Measurements from ENCODE around the gene PJA2. TPM values are rescaled to one million over a fixed set of nuclear protein-coding genes. Genes with fewer than 3 reads are reported as not detected.
A peak's percentile ranks its signal among the peaks of the same experiment; 100 is the strongest.

The PJA2 gene
- total and polyA plus RNA-seq, 8 donors: 81.4 to 147 (median 125) TPM

DNA sequence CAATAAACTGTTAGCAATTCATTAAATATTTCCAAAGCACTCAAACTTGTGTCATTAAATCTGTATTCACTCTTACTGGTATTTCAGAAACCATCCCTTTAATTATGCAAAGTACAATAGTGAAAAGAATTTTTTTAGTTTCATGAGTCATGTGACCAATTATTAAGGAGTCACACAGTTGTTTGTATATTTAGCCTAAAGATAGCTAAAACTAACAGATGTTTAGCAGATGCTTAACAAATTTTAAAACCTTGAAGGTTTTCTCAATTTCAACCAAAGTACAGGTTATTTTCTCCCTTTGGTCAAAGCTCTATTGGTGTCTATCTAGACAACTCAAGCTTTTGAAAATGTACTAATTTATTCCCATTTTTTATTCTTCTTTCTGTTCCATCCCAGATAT lies 44.1 kb downstream of the PJA2 start:
- TF ChIP-seq CTCF (IDR thresholded peaks at IDR 0.05): no peak
- no peaks in the 10 kb centered on the region for H3K9me3 ChIP-seq
- DNase-seq: no peak
- no peak for ATAC-seq
- no peaks in the 10 kb centered on the region for H3K27me3 ChIP-seq
- H3K36me3 ChIP-seq: peaks cover 0 to 62% of the 10 kb centered on the region in 2 donors
- intact Hi-C loops (cut with DNase I): no loop called here
- no peak overlapping the region for H3K27ac ChIP-seq
- H3K4me1 ChIP-seq: no peaks in the 10 kb centered on the region
- H3K4me3 ChIP-seq: no peak overlapping the region

DNA sequence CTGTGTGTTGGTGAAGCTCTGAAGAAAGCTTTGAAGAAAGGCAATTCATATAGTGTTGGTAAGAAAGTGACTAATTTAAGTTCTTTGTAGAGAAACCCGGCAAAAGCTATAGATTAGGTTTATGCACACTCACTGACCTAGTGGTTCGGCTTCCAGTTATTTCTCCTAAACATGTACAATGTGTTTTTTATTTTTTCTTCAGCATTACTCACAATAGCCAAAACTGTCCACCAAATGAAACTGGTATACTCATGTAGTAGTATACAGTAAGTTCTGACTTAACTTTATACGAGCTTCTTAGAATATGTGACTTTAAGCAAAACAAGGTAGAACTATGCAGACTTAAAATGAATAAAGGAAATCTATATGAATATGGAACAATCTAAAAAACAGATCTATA lies 44.8 kb downstream of the PJA2 start:
- H3K9me3 ChIP-seq: no peaks in the 10 kb centered on the region
- no peak overlapping the region for H3K4me3 ChIP-seq
- no peak for ATAC-seq
- intact Hi-C loops (cut with DNase I): no loop called here
- DNase-seq: no peak
- H3K27ac ChIP-seq: no peak overlapping the region
- H3K36me3 ChIP-seq: peaks cover 0 to 66% of the 10 kb centered on the region in 2 donors
- no peaks in the 10 kb centered on the region for H3K27me3 ChIP-seq
- no peak for TF ChIP-seq CTCF (IDR thresholded peaks at IDR 0.05)
- no peaks in the 10 kb centered on the region for H3K4me1 ChIP-seq

- intact Hi-C loops (cut with DNase I): no loop called here
- Histone ChIP-seq H3K4me1 (no peaks in the 10 kb centered on the region), H3K27ac (no peak overlapping the region), H3K9me3 (no peaks in the 10 kb centered on the region), H3K27me3 (no peaks in the 10 kb centered on the region), H3K4me3 (no peak overlapping the region), H3K36me3 (peaks cover 0 to 71% of the 10 kb centered on the region in 2 donors)
- ATAC-seq (no peak), DNase-seq (no peak)
- TF ChIP-seq CTCF (IDR thresholded peaks at IDR 0.05): no peak
These were observed 50.1 kb downstream of the PJA2 start for GRCh38 chr5:109359642-109360041.

DNA sequence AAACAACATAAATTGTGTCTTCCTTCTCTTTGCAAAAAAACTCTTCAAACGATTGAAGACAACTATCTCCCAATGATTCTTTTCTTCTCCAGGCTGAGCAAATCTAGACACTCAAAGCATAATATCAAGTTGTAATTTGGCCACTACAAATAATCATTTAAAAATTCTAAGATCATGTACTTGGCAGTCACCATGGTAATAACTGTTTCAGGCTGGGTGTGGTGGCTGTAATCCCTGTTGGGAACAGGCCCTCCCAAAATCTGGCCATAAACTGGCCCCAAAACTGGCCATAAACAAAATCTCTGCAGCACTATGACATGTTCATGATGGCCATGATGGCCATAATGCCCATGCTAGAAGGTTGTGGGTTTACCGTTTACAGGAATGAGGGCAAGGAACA lies 52.0 kb downstream of the PJA2 start:
- no peak overlapping the region for H3K4me3 ChIP-seq
- H3K27ac ChIP-seq: no peak overlapping the region
- H3K4me1 ChIP-seq: no peaks in the 10 kb centered on the region
- intact Hi-C loops (cut with DNase I): no loop called here
- ATAC-seq (no peak), DNase-seq (no peak)
- peaks cover 0 to 68% of the 10 kb centered on the region in 2 donors for H3K36me3 ChIP-seq
- TF ChIP-seq CTCF (IDR thresholded peaks at IDR 0.05): no peak
- no peaks in the 10 kb centered on the region for H3K27me3 ChIP-seq
- H3K9me3 ChIP-seq: no peaks in the 10 kb centered on the region

DNA sequence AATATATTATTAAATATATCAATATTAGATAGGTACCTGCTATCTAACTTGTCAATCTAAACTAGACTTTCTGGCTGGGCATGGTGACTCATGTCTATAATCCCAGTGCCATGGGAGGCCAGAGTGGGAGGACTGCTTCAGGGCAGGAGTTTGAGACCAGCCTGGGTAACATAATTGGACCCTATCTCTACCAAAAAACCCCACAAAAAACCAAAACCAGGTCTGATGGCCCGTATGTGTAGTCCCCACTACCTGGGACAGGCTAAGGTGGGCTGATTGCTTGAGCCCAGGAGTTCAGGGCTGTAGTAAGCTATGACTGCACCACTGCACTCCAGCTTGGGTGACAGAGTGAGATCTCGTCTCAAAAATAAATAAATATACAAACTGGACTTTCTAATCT lies 55.0 kb downstream of the PJA2 start:
- intact Hi-C loops (cut with DNase I): no loop called here
- peak in 1 of 4 donors; percentile 13 for DNase-seq
- no peaks in the 10 kb centered on the region for H3K27me3 ChIP-seq
- H3K9me3 ChIP-seq: no peaks in the 10 kb centered on the region
- peaks cover 0 to 44% of the 10 kb centered on the region in 2 donors for H3K36me3 ChIP-seq
- no peak for TF ChIP-seq CTCF (IDR thresholded peaks at IDR 0.05)
- no peak overlapping the region for H3K27ac ChIP-seq
- H3K4me3 ChIP-seq: no peak overlapping the region
- no peaks in the 10 kb centered on the region for H3K4me1 ChIP-seq
- peak; percentile 30 for ATAC-seq

All from left lung (tissue), 10 donors.